Endodermal cell (in vitro differentiated cells): ENCODE results near the gene CRELD2. TPM values are rescaled to one million over a fixed set of nuclear protein-coding genes. Genes with fewer than 3 reads are reported as not detected.

Source experiments
- DNase-seq: peaks from one replicate; pipeline ENCODE4 v3.0.0-alpha.2; 2017
- H3K27ac ChIP-seq: 2 replicates; pipeline ENCODE4 v1.5.1; 2013; ENCODE audit warnings: mild to moderate bottlenecking, low read depth, low read length, moderate library complexity
- H3K27me3 ChIP-seq: 2 replicates; pipeline ENCODE4 v1.6.1; 2013; ENCODE audit warnings: mild to moderate bottlenecking, low read length, moderate library complexity; ENCODE audit not compliant: insufficient read depth, control insufficient read depth, poor library complexity, severe bottlenecking
- H3K36me3 ChIP-seq: 2 replicates; pipeline ENCODE4 v1.7.0; 2013; ENCODE audit warnings: mild to moderate bottlenecking, low read length, moderate library complexity; ENCODE audit not compliant: control insufficient read depth, insufficient read depth
- H3K4me1 ChIP-seq: one replicate; pipeline ENCODE4 v1.7.0; 2013; ENCODE audit warnings: low read length; ENCODE audit not compliant: control insufficient read depth, insufficient read depth
- H3K4me3 ChIP-seq: 2 replicates; pipeline ENCODE4 v1.5.1; 2013; ENCODE audit warnings: mild to moderate bottlenecking, low read length, moderate library complexity
- H3K9ac ChIP-seq: 2 replicates; pipeline ENCODE4 v1.6.1; 2013; ENCODE audit warnings: mild to moderate bottlenecking, low read length, moderate library complexity; ENCODE audit not compliant: poor library complexity, severe bottlenecking; ENCODE audit errors: extremely low read depth
- H3K9me3 ChIP-seq: 2 replicates; pipeline ENCODE4 v1.6.1; 2013; ENCODE audit warnings: mild to moderate bottlenecking, low read length, moderate library complexity; ENCODE audit not compliant: control insufficient read depth
- H3K27ac Mint-ChIP-seq: 2 replicates; pipeline ENCODE4 v1.8.0; 2020; ENCODE audit warnings: mixed read lengths
- H3K27me3 Mint-ChIP-seq: 2 replicates; pipeline ENCODE4 v1.8.0; 2021; ENCODE audit warnings: mild to moderate bottlenecking, mixed read lengths; ENCODE audit not compliant: insufficient read depth
- H3K36me3 Mint-ChIP-seq: 2 replicates; pipeline ENCODE4 v1.8.0; 2020; ENCODE audit warnings: low read depth, mixed read lengths
- H3K4me1 Mint-ChIP-seq: 2 replicates; pipeline ENCODE4 v1.8.0; 2020; ENCODE audit warnings: mixed read lengths
- H3K4me3 Mint-ChIP-seq: 2 replicates; pipeline ENCODE4 v1.8.0; 2020; ENCODE audit warnings: mild to moderate bottlenecking, moderate library complexity, mixed read lengths
- H3K9me3 Mint-ChIP-seq: 2 replicates; pipeline ENCODE4 v1.8.0; 2020; ENCODE audit warnings: mild to moderate bottlenecking, mixed read lengths
- WGBS, 2 experiments: methylation state at CpG; one replicate each; pipeline versions ENCODE4 v1.1.5 to v1.1.7; 2013; ENCODE audit warnings: missing lambda C conversion rate in 2 of 2, mixed read lengths in 1 of 2; ENCODE audit not compliant: insufficient coverage in 1 of 2, insufficient read length in 1 of 2; 5-methylcytosine and 5-hydroxymethylcytosine counted together
- total RNA-seq, 2 donors: library from RNA; stranded (reverse); fragmentation: NEBNext Ultra II Directional in 1 of 2; extraction: Animal tissue kit (Norgen Biotek cat#: 25700) in 1 of 2; gene quantifications; 2 replicates in 1 of 2; 3 replicates in 1 of 2; pipeline ENCODE4 v1.2.1, GENCODE V29; 2021
- TF ChIP-seq, protein P1 (sequence below): fragments of 200-600 bp; sonication (generic); conservative IDR thresholded peaks from 2 replicates; pipeline ENCODE4 v1.5.0; 2021; ENCODE audit warnings: antibody characterized with exemption, mild to moderate bottlenecking

The CRELD2 gene
- total RNA-seq, 2 donors from 2014 or later: 39.8 to 62.9 TPM

DNA sequence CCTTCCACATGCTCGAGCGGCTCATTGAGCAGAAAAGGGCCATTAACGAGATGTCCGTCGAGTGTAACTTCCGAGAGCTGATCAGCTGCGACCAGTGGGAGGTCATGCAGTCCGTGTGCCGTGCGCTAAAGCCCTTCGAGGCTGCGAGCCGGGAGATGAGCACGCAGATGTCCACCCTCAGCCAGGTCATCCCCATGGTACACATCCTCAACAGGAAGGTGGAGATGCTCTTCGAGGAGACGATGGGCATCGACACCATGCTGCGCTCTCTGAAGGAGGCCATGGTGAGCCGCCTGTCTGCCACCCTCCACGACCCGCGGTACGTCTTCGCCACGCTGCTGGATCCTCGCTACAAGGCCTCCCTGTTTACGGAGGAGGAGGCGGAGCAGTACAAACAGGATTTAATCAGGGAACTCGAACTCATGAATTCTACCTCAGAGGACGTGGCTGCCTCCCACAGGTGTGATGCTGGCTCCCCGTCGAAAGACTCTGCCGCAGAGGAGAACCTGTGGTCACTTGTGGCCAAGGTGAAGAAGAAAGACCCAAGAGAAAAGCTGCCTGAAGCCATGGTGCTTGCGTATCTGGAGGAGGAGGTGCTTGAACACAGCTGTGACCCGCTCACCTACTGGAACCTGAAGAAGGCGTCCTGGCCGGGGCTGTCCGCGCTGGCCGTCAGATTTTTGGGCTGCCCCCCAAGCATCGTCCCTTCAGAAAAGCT is 31.9 kb upstream of the CRELD2 start:
- Histone ChIP-seq H3K9ac (no peak overlapping the region), H3K9me3 (peaks cover 40% of the 10 kb centered on the region), H3K4me1 (no peaks in the 10 kb centered on the region), H3K4me3 (no peak overlapping the region), H3K36me3 (peaks cover 80% of the 10 kb centered on the region), H3K27ac (no peak overlapping the region), H3K27me3 (no peaks in the 10 kb centered on the region)
- H3K9me3 Mint-ChIP-seq: peaks cover 29% of the 10 kb centered on the region
- H3K4me1 Mint-ChIP-seq: no peaks in the 10 kb centered on the region
- 96 to 98% methylated on average over 28 to 41 of the region's 41 CpGs for WGBS, 2 experiments
- H3K4me3 Mint-ChIP-seq: no peak overlapping the region
- H3K36me3 Mint-ChIP-seq: peaks cover 86% of the 10 kb centered on the region
- DNase-seq: no peak
- no peak overlapping the region for H3K27ac Mint-ChIP-seq
- TF ChIP-seq, protein P1, sequence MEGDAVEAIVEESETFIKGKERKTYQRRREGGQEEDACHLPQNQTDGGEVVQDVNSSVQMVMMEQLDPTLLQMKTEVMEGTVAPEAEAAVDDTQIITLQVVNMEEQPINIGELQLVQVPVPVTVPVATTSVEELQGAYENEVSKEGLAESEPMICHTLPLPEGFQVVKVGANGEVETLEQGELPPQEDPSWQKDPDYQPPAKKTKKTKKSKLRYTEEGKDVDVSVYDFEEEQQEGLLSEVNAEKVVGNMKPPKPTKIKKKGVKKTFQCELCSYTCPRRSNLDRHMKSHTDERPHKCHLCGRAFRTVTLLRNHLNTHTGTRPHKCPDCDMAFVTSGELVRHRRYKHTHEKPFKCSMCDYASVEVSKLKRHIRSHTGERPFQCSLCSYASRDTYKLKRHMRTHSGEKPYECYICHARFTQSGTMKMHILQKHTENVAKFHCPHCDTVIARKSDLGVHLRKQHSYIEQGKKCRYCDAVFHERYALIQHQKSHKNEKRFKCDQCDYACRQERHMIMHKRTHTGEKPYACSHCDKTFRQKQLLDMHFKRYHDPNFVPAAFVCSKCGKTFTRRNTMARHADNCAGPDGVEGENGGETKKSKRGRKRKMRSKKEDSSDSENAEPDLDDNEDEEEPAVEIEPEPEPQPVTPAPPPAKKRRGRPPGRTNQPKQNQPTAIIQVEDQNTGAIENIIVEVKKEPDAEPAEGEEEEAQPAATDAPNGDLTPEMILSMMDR: no peak
- no peaks in the 10 kb centered on the region for H3K27me3 Mint-ChIP-seq

DNA sequence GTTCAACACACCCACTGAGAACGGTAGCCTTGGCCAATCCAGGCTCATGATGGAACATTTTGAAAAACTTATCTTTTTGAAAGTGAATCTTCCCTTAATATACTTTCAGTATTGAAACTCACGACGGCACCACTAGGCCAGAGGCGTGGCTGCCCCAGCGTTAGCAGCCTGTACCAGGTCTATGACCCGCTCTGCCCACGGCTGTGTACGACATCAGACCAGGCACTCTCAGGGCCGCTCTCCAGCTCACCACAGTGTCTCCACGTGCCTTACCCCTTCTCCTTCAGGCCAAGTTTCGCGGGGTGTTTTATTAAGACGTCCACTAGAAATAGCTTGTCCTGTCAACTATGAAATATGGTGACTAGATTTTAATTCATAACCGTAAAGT is 31.4 kb upstream of the CRELD2 start:
- peaks cover 29% of the 10 kb centered on the region for H3K9me3 Mint-ChIP-seq
- peaks cover 88% of the 10 kb centered on the region for H3K36me3 Mint-ChIP-seq
- TF ChIP-seq, protein P1: no peak
- H3K4me1 Mint-ChIP-seq: no peaks in the 10 kb centered on the region
- no peak overlapping the region for H3K27ac Mint-ChIP-seq
- Histone ChIP-seq H3K4me1 (no peaks in the 10 kb centered on the region), H3K27ac (no peak overlapping the region), H3K36me3 (peaks cover 78% of the 10 kb centered on the region), H3K9me3 (peaks cover 40% of the 10 kb centered on the region), H3K4me3 (no peak overlapping the region), H3K9ac (no peak overlapping the region), H3K27me3 (no peaks in the 10 kb centered on the region)
- H3K27me3 Mint-ChIP-seq: no peaks in the 10 kb centered on the region
- WGBS, 2 experiments: 93 to 99% methylated on average over 13 to 14 of the region's 14 CpGs
- no peak for DNase-seq
- H3K4me3 Mint-ChIP-seq: no peak overlapping the region

DNA sequence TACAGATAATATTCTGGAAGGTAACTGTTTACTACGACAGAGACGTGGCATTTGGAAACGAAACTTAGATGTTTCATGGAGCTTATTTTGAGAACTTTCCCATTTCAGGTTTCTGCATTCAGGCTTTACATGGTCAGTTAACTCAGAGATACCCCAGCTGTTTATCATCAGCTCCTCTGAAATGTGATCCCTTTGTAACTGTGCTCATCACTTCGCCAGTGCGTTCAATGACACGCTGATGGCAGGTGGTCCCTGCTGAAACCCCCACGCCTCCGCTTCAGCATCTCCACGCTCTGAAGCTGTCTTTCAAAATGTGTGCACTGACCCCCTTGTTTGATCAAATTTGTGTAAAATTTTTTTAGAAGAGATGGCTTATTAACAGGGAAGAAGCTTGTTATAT is 30.7 kb upstream of the CRELD2 start:
- Mint-ChIP-seq H3K9me3 (peaks cover 29% of the 10 kb centered on the region), H3K27ac (no peak overlapping the region), H3K36me3 (peaks cover 95% of the 10 kb centered on the region), H3K4me3 (no peak overlapping the region), H3K27me3 (no peaks in the 10 kb centered on the region), H3K4me1 (no peaks in the 10 kb centered on the region)
- Histone ChIP-seq H3K4me1 (no peaks in the 10 kb centered on the region), H3K36me3 (peaks cover 85% of the 10 kb centered on the region), H3K27me3 (no peaks in the 10 kb centered on the region), H3K9ac (no peak overlapping the region), H3K9me3 (peaks cover 40% of the 10 kb centered on the region), H3K4me3 (no peak overlapping the region), H3K27ac (no peak overlapping the region)
- WGBS, 2 experiments: 93 to 99% methylated on average over 9 of the region's 9 CpGs
- DNase-seq: no peak
- TF ChIP-seq, protein P1: no peak
